HG03175 (cell line): ENCODE data around the gene OSBPL6.

Source experiments
- ATAC-seq: cut with Tn5 transposase; IDR thresholded peaks from one replicate; pipeline ENCODE4 v1.9.1; 2021; ENCODE audit warnings: mild to moderate bottlenecking, moderate library complexity; ENCODE audit not compliant: unreplicated experiment

OSBPL6 gene

DNA sequence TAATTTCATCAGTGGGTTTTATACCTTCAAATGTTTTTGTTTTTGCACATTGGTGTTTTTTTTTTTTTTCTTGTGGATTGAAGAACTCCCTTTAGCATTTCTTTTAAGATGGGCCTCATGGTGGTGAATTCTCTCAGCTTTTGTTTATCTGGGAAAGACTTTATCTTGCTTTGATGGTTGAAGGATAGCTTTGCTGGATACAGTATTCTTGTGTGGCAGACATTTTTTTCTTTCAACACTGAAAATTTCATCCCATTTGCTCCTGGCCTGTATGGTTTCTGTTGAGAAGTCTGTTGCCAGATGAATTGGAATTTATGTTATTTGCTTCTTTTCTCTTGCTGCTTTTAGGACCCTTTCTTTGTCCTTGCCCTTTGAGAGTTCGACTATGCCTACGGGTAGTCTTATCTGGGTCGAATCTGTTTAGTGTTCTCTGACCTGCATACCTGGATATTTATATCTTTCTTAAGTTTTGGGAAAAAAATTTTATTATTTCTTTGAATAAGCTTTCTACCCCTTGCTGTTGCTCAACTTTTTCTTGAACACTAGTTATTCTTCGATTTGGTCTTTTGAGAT lies 231.0 kb downstream of the OSBPL6 start:
- no peak for ATAC-seq

DNA sequence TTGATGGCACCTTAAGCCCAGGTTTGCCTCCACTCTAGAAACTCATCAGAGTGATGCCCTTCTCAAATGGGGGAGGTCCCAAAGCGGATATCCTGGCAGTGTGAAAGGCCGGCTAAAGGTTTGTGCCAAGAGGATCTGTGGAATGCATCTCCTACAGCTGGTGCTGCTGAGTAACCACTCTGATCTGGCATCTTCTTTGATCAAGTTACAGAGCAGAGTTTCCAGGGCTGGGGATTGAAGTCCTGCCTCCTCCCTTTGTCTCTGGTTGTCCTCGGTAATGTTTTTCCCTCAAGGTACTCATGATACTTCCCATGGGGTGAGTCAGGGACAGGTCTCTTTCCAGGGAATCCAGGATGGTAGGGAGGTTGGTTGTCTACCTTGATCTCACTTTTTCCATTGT lies 232.1 kb downstream of the OSBPL6 start:
- no peak for ATAC-seq

DNA sequence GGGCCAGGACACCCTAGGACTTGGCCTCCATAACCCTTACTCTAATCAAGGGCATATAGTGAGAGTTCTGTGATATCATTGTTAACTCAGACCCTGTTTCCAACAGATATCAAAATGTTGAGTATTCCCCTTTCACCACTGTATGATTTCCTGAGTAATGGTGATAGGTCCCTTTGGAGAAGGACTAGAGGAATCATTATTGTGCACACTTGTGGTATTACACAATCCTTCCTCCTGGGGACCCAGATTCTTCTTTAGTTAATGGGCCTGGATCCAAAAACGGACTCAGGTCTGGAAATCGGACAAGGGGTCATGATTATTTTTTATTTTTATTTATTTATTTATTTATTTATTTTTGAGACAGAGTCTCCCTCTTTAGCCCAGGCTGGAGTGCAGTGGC lies 233.1 kb downstream of the OSBPL6 start:
- ATAC-seq, result no peak

DNA sequence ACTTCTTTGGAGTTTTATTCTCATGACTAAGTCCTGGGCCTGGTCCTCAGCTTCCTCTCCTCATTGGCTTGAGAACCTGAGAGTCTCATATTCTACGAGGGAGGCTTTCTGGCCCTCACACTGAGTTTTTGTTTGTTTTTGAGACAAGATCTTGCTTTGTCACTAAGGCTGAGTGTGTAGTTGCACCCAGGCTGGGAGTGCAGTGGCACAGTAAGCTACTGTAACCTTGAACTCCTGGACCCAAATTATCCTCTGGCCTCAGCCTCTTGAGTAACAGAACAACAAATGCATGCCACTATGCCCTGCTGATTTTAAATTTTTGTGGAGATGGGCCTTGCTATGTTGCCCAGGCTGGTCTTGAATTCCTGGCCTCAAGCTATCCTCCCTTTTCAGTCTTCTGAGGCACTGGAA lies 234.1 kb downstream of the OSBPL6 start:
- ATAC-seq, result no peak

DNA sequence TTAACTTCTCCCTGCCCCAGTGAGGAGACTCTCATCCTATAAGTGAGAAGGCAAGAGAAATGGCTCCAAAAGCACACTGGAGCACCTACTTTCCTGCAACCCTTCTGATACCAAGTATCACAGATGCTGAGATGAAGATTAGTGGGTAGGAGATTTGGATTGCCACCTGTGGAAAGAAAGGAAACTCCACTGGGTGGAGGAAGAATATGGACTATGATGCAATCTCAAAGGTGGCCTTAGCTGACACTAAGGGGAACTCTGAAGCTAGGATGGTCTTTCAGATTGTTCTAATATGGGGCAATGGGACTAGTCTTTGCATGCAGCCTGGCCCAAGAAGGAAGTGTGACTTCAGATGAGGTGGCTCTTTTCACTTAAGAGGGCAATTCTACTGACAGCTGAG lies 235.0 kb downstream of the OSBPL6 start:
- ATAC-seq, result no peak

DNA sequence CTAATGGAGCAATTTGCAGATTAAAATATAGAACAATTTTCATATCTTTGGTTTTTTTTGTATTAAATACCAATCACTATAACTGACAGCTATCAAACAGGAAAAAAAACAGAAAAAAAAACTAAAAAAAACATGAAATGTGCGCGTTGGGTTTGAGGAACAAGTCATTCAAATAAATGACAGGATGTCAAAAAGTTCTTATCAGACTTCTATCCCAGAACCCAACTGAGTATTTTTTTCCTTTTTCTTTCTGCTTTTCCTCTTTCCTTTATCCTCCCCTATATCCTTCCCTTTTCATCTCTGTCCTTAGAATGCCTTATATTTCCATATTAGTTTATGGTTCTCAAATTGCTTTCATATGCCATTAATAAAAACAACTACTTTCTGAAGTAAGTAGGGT lies 242.3 kb downstream of the OSBPL6 start:
- no peak for ATAC-seq

DNA sequence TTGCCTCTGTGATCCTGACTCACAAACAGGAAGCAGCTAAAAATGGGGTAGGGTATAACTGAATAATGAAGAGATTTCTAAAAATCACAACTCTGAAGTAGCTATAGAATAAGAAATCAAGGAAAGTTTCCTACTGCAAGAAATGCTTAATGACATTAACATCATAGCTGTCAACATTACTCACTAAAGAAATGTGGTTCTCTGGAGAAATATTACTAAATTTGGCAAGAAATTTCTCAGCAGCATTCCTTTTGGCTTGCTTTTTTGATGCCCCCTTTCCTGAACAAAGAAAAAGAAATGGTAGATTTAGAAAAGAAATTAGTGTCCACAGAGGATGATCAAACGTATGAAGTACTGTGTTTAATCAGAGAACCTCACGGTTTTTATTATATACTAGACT lies 247.1 kb downstream of the OSBPL6 start:
- ATAC-seq, result no peak

DNA sequence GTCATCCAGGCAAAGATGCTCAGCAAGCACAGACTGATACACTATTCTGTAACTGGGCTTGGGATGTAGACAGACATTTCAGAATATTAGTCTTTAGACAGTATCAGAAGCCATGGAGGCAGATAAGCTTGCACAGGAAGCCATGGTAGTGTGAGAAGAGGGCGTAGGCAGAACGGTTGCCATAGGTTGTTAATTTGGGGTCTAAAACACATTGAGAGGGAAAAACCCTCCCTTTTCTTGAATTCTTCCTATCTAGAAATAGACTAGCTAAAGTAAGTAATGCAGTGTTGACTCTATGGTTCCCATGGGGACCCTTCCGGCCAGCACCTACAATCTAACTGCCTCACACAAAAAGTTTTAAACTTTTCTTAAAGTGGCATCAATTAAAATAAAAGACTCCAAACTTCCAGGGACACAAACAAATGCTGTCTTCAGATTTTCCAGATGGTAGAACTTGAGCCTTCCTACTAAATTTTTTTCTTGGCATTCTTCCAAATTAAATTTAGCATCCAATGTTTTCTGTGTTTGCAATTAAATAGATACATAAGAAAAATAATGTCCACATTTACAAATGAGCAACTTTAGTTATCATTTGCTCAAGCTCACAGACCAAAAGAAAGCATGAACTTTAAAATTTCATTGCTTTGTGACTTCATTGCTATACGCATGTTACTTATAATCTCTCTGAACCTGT lies 254.8 kb downstream of the OSBPL6 start:
- no peak for ATAC-seq

DNA sequence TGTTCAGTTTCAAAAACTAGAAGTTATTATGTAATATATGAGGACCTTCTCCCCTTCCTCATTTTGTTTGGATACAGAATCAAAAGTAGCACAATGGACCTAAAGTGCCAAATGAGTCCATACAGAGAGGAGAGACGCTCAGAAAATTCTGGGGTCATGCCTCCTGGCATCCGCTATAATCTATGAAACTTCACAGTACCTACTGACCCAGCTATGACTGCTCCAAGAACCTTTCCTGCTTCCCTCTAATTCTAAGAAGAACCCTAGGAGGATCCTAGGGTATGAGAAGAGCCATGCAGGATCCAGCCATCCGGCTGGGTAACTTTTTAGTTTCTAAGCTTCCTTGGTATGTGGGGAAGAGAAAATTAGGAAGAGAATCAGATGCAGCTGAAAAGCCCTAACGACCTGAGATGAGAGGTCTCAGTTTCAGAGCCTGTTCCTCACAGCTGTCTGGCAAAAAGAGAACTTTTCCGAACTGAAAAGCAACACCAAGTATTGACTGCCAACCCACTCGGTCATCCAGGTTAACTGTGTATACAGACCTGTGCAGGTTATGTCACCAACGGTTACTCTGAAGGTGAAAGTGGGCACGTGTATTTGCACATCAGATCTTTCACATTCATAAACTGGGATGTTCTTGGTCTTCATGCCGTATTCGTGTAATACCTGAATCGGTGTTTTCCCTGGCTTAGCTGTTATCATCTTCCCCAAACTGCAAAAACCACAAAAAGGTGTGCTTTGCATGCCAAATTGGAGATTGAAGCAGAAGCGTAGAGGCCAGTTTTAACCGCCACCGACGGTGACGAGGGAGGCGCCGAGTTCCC lies 255.6 kb downstream of the OSBPL6 start:
- ATAC-seq, result peak; percentile 5

DNA sequence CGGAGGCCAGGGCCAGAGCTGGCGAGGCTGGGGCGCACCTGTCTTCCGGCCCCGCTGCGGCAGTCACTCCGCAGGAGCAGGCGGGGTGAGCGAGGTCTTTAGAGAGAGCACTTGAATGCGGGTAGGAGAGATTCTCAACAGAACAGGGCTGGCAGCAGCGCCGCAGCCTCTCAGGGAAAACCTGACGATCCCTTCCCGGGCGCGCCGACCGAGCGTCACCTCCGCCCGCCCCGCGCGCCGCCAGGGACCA lies 256.1 kb downstream of the OSBPL6 start:
- peak; percentile 57 for ATAC-seq

DNA sequence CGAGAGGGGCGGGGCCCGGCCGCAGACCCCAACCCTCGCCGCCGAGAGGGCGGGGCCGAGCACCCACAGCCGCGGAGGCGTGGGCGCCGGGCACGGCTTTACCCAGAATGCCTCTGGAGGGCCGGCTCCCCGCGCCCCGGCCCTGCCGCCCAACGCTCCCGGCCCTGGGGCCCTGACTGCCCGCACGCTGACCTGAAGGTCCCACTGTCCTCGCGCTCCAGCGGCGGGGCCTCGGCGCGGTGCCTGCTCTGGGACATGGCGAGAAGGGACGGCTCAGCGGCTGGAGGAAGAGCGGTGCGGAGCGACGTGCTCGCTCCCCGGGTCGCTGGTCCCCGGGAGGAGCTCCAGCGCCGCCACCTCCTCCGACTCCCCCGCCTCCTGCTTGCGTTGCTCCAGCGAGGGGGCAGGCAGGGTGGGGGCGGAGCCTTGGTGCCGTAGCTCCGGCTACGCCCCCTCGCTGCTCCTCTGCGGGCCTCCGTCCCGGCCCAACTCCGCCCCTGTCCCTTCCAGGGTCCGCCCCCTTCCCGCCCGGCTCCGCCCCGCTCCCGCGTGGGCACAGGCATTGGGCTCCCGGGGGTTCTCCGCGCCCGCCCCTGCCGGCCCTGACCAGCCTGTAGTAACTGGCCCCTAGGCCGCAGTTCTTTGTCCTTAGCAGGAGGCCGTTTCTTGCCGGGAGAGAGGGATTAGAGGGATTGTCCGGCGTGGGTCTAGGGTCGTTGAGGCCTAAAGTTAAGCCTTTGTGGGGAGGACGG lies 256.6 kb downstream of the OSBPL6 start, which contains the start of the genes PJVK and PRKRA:
PJVK (plus strand) TSS at position 605 of the 752 bp plus-strand sequence. CDS start 2,032 bp downstream, outside the sequence.
PRKRA (minus strand) TSS at position 402 of the 752 bp plus-strand sequence; CDS start at position 257, 145 bp downstream.
- peak; percentile 85 for ATAC-seq

DNA sequence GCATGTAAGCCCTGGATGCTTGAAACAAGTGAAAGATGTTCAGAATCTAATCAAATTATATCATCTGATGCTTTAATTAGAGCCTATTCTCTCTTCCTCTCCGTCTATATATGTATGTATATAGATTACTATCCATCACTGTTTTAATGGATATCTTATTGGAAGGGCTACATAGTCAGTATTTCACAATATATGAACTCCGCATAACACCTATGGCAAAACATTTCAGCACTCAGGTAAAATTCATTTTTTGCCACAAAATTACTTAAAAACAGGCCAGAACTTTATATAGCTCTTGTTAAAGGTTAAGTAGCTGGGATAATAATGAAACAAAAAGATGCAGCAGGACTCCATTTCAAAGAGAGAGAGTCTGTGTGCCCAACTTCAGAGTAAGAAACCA lies 258.0 kb downstream of the OSBPL6 start:
- ATAC-seq, result no peak
